Transverse colon (tissue), 4 donors: ENCODE results near the gene GNAT3. TPM values are rescaled to one million over a fixed set of nuclear protein-coding genes. Genes with fewer than 3 reads are reported as not detected.

Experiments
- DNase-seq: peaks from one replicate; pipeline ENCODE4 v3.0.0-alpha.2; 2019
- H3K27ac ChIP-seq, 4 donors: fragments of 200-600 bp; sonication (generic); 2 replicates each; pipeline ENCODE4 v1.5.1; 2016 to 2018; ENCODE audit warnings: inconsistent platforms in 4 of 4
- H3K27me3 ChIP-seq: fragments of 200-600 bp; sonication (generic); 2 replicates; pipeline ENCODE4 v1.5.1; 2017; ENCODE audit warnings: inconsistent platforms
- H3K36me3 ChIP-seq, 4 donors: fragments of 200-600 bp; sonication (generic); 2 replicates each; pipeline ENCODE4 v1.5.1; 2017 to 2019; ENCODE audit warnings: inconsistent platforms in 4 of 4
- H3K4me1 ChIP-seq, 4 donors: fragments of 200-600 bp; sonication (generic); 2 replicates each; pipeline ENCODE4 v1.5.1; 2017 to 2020; ENCODE audit warnings: inconsistent platforms in 4 of 4
- H3K4me3 ChIP-seq, 4 donors: fragments of 200-600 bp; sonication (generic); 1 replicate in 1 of 4; 2 replicates in 3 of 4; pipeline versions ENCODE4 v1.5.1 to v1.6.1; 2017 to 2019; ENCODE audit warnings: inconsistent platforms in 4 of 4
- H3K9me3 ChIP-seq, 2 donors: fragments of 200-600 bp; sonication (generic); 2 replicates each; pipeline ENCODE4 v1.5.1; 2017 to 2019; ENCODE audit warnings: inconsistent platforms in 2 of 2
- EP300 ChIP-seq: sonication (generic); formaldehyde crosslinking; IDR thresholded peaks from one replicate; pipeline ENCODE4 v1.6.1; 2017; ENCODE audit warnings: antibody characterized with exemption, low read depth
- POLR2A ChIP-seq: fragments of 450-650 bp; IDR thresholded peaks from one replicate; pipeline ENCODE4 v1.6.1; 2016; ENCODE audit warnings: antibody characterized with exemption, mild to moderate bottlenecking, moderate library complexity
- POLR2AphosphoS5 ChIP-seq, 3 donors: sonication (generic); formaldehyde crosslinking; IDR thresholded peaks; one replicate each; pipeline ENCODE4 v1.6.1; 2016; ENCODE audit warnings: antibody characterized with exemption in 3 of 3
- whole genome bisulfite sequencing, 2 donors: methylation state at CpG; one replicate each; pipeline ENCODE4 v1.1.5; 2018; ENCODE audit warnings: low coverage in 1 of 2; 5-methylcytosine and 5-hydroxymethylcytosine counted together
- in situ Hi-C, 4 donors: fragments of 200-750 bp; cut with MboI; loops; one replicate each; pipeline versions ENCODE4 v1.15.0 to v1.15.1; 2017; ENCODE audit warnings: low sequenced_read_pairs in 3 of 4, low pct_ligation_motif_present in 1 of 4, low pct_unique_long_range_greater_than_20kb in 1 of 4
- intact Hi-C: fragments of 100-400 bp; cut with DNase I; formaldehyde crosslinking; loops from one replicate; pipeline ENCODE4 v1.15.1; 2023; ENCODE audit warnings: low total_unique reads
- total RNA-seq, 4 donors: library from RNA; depleted of rRNA; stranded (reverse); fragments of >200 nt; gene quantifications; one replicate each; pipeline ENCODE4 v1.1.0, GENCODE V29; 2016
- TF ChIP-seq, protein P1 (sequence below), 5 experiments: fragments of 200-600 bp in 3 of 5; fragments of 450-650 bp in 2 of 5; sonication (generic) in 3 of 5; IDR thresholded peaks; 1 replicate in 2 of 5; 2 replicates in 3 of 5; pipeline ENCODE4 v1.5.1; 2016 to 2017; ENCODE audit warnings: antibody characterized with exemption in 5 of 5, inconsistent platforms in 3 of 5, mild to moderate bottlenecking in 2 of 5, moderate library complexity in 1 of 5

Gene GNAT3
- total RNA-seq, 4 donors from 2014 or later, result not detected

DNA sequence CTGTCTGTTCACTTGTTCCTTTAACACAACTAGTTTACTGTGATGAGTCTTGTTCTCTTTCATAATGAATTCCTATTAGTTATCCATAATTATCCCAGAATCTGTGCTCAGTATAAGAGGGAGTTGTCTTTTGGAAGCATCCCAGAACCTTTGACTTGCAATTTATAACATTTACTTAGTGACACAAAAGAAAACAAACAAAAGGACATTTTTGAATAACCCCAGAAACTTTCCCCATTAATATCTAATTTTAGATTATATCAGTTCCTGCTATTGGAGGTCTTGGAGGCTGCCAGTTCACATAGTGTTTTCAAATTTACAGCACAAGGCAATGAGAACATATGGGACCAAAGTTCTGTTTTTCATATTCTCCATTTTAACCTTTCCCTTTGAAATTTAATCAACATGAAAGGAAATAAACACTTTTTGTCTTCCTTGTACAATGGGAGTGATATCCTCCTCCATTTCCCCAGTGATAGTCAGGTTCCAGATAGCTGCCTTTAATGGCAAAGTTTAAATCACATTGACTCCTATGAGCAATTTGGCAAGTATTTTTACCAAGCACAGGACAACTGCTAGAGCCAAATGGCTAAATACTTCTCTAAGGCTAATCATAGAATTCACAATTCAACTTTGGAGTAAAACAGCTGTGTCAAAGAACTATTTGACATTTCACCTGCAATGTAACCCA, 37.1 kb upstream of the GNAT3 start:
- H3K9me3 ChIP-seq, result no peaks in the 10 kb centered on the region
- no peak overlapping the region for H3K4me3 ChIP-seq
- no peak for TF ChIP-seq EP300
- TF ChIP-seq, protein P1, sequence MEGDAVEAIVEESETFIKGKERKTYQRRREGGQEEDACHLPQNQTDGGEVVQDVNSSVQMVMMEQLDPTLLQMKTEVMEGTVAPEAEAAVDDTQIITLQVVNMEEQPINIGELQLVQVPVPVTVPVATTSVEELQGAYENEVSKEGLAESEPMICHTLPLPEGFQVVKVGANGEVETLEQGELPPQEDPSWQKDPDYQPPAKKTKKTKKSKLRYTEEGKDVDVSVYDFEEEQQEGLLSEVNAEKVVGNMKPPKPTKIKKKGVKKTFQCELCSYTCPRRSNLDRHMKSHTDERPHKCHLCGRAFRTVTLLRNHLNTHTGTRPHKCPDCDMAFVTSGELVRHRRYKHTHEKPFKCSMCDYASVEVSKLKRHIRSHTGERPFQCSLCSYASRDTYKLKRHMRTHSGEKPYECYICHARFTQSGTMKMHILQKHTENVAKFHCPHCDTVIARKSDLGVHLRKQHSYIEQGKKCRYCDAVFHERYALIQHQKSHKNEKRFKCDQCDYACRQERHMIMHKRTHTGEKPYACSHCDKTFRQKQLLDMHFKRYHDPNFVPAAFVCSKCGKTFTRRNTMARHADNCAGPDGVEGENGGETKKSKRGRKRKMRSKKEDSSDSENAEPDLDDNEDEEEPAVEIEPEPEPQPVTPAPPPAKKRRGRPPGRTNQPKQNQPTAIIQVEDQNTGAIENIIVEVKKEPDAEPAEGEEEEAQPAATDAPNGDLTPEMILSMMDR (IDR thresholded peaks at IDR 0.05), result no peak
- no peak for TF ChIP-seq POLR2AphosphoS5 (IDR thresholded peaks at IDR 0.05)
- TF ChIP-seq POLR2A, result no peak
- no peaks in the 10 kb centered on the region for H3K4me1 ChIP-seq
- no peaks in the 10 kb centered on the region for H3K27me3 ChIP-seq
- in situ Hi-C loops (no loop called here), intact Hi-C loops (no loop called here)
- peak overlapping the region in 1 of 4 donors; percentile 3 for H3K27ac ChIP-seq
- no peak for DNase-seq
- H3K36me3 ChIP-seq, result no peaks in the 10 kb centered on the region

DNA sequence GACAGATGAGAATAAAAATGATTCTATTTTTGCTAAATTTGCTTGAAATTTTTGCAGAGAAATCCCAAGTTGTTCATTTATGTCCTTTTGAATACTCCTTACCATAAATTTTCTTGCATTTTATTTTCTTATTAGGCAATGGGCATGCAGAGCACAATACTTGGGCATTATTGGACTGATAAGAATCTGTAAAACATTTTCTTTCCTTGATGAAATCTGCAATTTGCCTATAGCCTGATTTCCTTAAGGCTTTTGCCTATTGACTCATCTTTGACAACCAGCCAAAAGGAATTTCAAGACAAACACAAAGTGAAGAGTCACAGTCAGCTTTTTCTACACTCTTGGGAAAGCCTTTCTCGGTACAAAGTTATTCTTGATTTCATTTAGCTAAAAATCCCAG, 30.5 kb upstream of the GNAT3 start:
- intact Hi-C loops, result no loop called here
- no peaks in the 10 kb centered on the region for H3K27me3 ChIP-seq
- 50 to 59% methylated on average over 1 of the region's 1 CpG for WGBS, 2 donors
- no peaks in the 10 kb centered on the region for H3K36me3 ChIP-seq
- H3K9me3 ChIP-seq, result no peaks in the 10 kb centered on the region
- H3K4me3 ChIP-seq, result no peak overlapping the region
- H3K4me1 ChIP-seq, result no peaks in the 10 kb centered on the region
- in situ Hi-C loops, result no loop called here
- DNase-seq, result no peak
- no peak overlapping the region for H3K27ac ChIP-seq
- TF ChIP-seq, protein P1 (IDR thresholded peaks at IDR 0.05), result no peak
- TF ChIP-seq POLR2AphosphoS5 (IDR thresholded peaks at IDR 0.05) (no peak), EP300 (no peak), POLR2A (no peak)

DNA sequence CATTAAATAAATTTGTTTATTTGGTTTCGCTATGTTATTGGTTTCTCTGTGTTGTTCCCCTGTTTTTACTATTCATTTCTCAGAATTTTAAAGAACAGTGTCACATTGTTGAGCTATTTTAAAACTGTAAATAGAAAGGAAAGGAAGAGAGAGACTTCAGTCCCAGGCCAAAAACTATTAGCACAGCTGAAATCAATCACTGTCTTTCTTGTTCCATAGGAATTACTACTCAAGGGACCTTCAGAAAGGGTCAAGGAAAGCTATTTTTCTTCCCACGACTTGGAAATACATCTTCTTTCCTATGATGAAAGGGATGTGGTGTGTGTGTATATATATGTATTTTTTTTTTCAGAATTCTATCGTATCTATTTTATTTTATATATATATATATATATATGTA, 29.0 kb upstream of the GNAT3 start:
- TF ChIP-seq EP300, result no peak
- TF ChIP-seq POLR2AphosphoS5 (IDR thresholded peaks at IDR 0.05), result no peak
- TF ChIP-seq, protein P1 (IDR thresholded peaks at IDR 0.05), result no peak
- TF ChIP-seq POLR2A, result no peak
- no peaks in the 10 kb centered on the region for H3K36me3 ChIP-seq
- DNase-seq, result no peak
- in situ Hi-C loops, result no loop called here
- intact Hi-C loops, result no loop called here
- no peaks in the 10 kb centered on the region for H3K4me1 ChIP-seq
- H3K9me3 ChIP-seq, result no peaks in the 10 kb centered on the region
- WGBS, 2 donors, result 63 to 73% methylated on average over 3 of the region's 3 CpGs
- no peak overlapping the region for H3K4me3 ChIP-seq
- no peaks in the 10 kb centered on the region for H3K27me3 ChIP-seq
- no peak overlapping the region for H3K27ac ChIP-seq

DNA sequence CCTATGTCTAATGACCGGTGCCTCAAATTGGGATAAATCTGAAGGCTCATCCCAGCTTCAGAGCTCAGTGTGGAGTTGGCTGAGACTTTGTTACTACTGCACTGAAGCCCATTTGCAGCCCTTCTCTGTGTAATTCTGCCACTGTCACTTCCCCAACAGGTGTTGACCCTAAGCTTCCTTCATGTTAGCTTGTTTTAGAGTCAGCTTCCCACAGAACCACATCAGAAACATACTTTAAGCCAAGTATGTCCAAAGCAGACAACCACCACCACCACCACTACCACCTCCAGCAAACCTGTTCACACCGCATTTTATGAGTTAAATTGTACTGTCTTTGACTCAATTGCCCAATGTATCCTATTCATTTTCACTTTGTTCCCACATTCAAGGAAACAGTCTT, 25.2 kb upstream of the GNAT3 start:
- intact Hi-C loops (no loop called here), in situ Hi-C loops (no loop called here)
- H3K27ac ChIP-seq, result no peak overlapping the region
- no peaks in the 10 kb centered on the region for H3K27me3 ChIP-seq
- H3K4me1 ChIP-seq, result no peaks in the 10 kb centered on the region
- no peak for DNase-seq
- no peak overlapping the region for H3K4me3 ChIP-seq
- WGBS, 2 donors, result 70 to 81% methylated on average over 2 of the region's 2 CpGs
- TF ChIP-seq POLR2AphosphoS5 (IDR thresholded peaks at IDR 0.05) (no peak), EP300 (no peak), POLR2A (no peak)
- TF ChIP-seq, protein P1 (IDR thresholded peaks at IDR 0.05), result no peak
- H3K9me3 ChIP-seq, result no peaks in the 10 kb centered on the region
- H3K36me3 ChIP-seq, result no peaks in the 10 kb centered on the region
